ENCODE results near the gene ZFX.

ZFX gene

GRCh38 chrX:24201216-24201615 lies 51.7 kb downstream of the ZFX start:
- H3K9me3 ChIP-seq (ENCODE audit: control insufficient read depth, insufficient read depth, low read length) = no peaks in the 10 kb centered on the region
- no peaks in the 10 kb centered on the region; the same call in 1 of the 2 replicates for H3K36me3 ChIP-seq (ENCODE audit: insufficient read depth, low read length)
- no peaks in the 10 kb centered on the region for H3K4me1 ChIP-seq (ENCODE audit: insufficient read depth, low read length)

GRCh38 chrX:24202465-24203031 lies 53.0 kb downstream of the ZFX start:
- no peaks in the 10 kb centered on the region for H3K4me1 ChIP-seq (ENCODE audit: insufficient read depth, low read length)
- H3K9ac ChIP-seq (ENCODE audit: low read depth, low read length) = no peak overlapping the region
- H3K9me3 ChIP-seq (ENCODE audit: control insufficient read depth, insufficient read depth, low read length) = no peaks in the 10 kb centered on the region
- no peaks in the 10 kb centered on the region; the same call in 1 of the 2 replicates for H3K36me3 ChIP-seq (ENCODE audit: insufficient read depth, low read length)

More at GRCh38 chrX:24201216-24201615, 51.7 kb downstream of the ZFX start:
- no peak overlapping the region for H3K9ac ChIP-seq (ENCODE audit: low read depth, low read length)

GRCh38 chrX:24203072-24203808 lies 53.7 kb downstream of the ZFX start:
- Histone ChIP-seq H3K9me3 (ENCODE audit: control insufficient read depth, insufficient read depth, low read length) (no peaks in the 10 kb centered on the region), H3K4me1 (ENCODE audit: insufficient read depth, low read length) (no peaks in the 10 kb centered on the region), H3K9ac (ENCODE audit: low read depth, low read length) (no peak overlapping the region), H3K36me3 (ENCODE audit: insufficient read depth, low read length) (no peaks in the 10 kb centered on the region; the same call in 1 of the 2 replicates)

- Histone ChIP-seq H3K4me1 (ENCODE audit: insufficient read depth, low read length) (no peaks in the 10 kb centered on the region), H3K9ac (ENCODE audit: low read depth, low read length) (no peak overlapping the region)
Measured at GRCh38 chrX:24204331-24204730, 54.8 kb downstream of the ZFX start.

GRCh38 chrX:24204958-24205357 lies 55.4 kb downstream of the ZFX start:
- Histone ChIP-seq H3K36me3 (ENCODE audit: insufficient read depth, low read length) (peaks cover 7% of the 10 kb centered on the region; the same call in 1 of the 2 replicates), H3K4me1 (ENCODE audit: insufficient read depth, low read length) (no peaks in the 10 kb centered on the region), H3K9me3 (ENCODE audit: control insufficient read depth, insufficient read depth, low read length) (no peaks in the 10 kb centered on the region), H3K9ac (ENCODE audit: low read depth, low read length) (no peak overlapping the region)

More at GRCh38 chrX:24204331-24204730, 54.8 kb downstream of the ZFX start:
- Histone ChIP-seq H3K9me3 (ENCODE audit: control insufficient read depth, insufficient read depth, low read length) (no peaks in the 10 kb centered on the region), H3K36me3 (ENCODE audit: insufficient read depth, low read length) (peaks cover 6% of the 10 kb centered on the region; the same call in 1 of the 2 replicates)

GRCh38 chrX:24207826-24208225 lies 58.3 kb downstream of the ZFX start:
- Histone ChIP-seq H3K4me1 (ENCODE audit: insufficient read depth, low read length) (no peaks in the 10 kb centered on the region), H3K36me3 (ENCODE audit: insufficient read depth, low read length) (peaks cover 22% of the 10 kb centered on the region), H3K9me3 (ENCODE audit: control insufficient read depth, insufficient read depth, low read length) (no peaks in the 10 kb centered on the region), H3K9ac (ENCODE audit: low read depth, low read length) (no peak overlapping the region)

- no peaks in the 10 kb centered on the region for H3K4me1 ChIP-seq (ENCODE audit: insufficient read depth, low read length)
- H3K9ac ChIP-seq (ENCODE audit: low read depth, low read length) = no peak overlapping the region
- no peaks in the 10 kb centered on the region for H3K9me3 ChIP-seq (ENCODE audit: control insufficient read depth, insufficient read depth, low read length)
- H3K36me3 ChIP-seq (ENCODE audit: insufficient read depth, low read length) = peaks cover 22% of the 10 kb centered on the region
Measured at GRCh38 chrX:24208496-24209240, 59.1 kb downstream of the ZFX start.

- Histone ChIP-seq H3K4me1 (ENCODE audit: insufficient read depth, low read length) (peaks cover 5% of the 10 kb centered on the region; the same call in 1 of the 2 replicates), H3K9me3 (ENCODE audit: control insufficient read depth, insufficient read depth, low read length) (no peaks in the 10 kb centered on the region), H3K9ac (ENCODE audit: low read depth, low read length) (no peak overlapping the region), H3K36me3 (ENCODE audit: insufficient read depth, low read length) (peaks cover 22% of the 10 kb centered on the region)
Measured at GRCh38 chrX:24210190-24210589, 60.7 kb downstream of the ZFX start.

GRCh38 chrX:24214568-24214967 lies 65.0 kb downstream of the ZFX start:
- Histone ChIP-seq H3K4me1 (ENCODE audit: insufficient read depth, low read length) (peaks cover 14% of the 10 kb centered on the region; the same call in 1 of the 2 replicates), H3K9me3 (ENCODE audit: control insufficient read depth, insufficient read depth, low read length) (no peaks in the 10 kb centered on the region), H3K9ac (ENCODE audit: low read depth, low read length) (no peak overlapping the region), H3K36me3 (ENCODE audit: insufficient read depth, low read length) (peaks cover 16% of the 10 kb centered on the region)

- no peak overlapping the region for H3K9ac ChIP-seq (ENCODE audit: low read depth, low read length)
- peaks cover 12% of the 10 kb centered on the region for H3K36me3 ChIP-seq (ENCODE audit: insufficient read depth, low read length)
- peaks cover 14% of the 10 kb centered on the region; the same call in 1 of the 2 replicates for H3K4me1 ChIP-seq (ENCODE audit: insufficient read depth, low read length)
Measured at GRCh38 chrX:24215272-24215671, 65.7 kb downstream of the ZFX start.

GRCh38 chrX:24216037-24216436 lies 66.5 kb downstream of the ZFX start:
- Histone ChIP-seq H3K9ac (ENCODE audit: low read depth, low read length) (no peak overlapping the region), H3K4me1 (ENCODE audit: insufficient read depth, low read length) (peaks cover 14% of the 10 kb centered on the region; the same call in 1 of the 2 replicates), H3K36me3 (ENCODE audit: insufficient read depth, low read length) (peaks cover 4% of the 10 kb centered on the region), H3K9me3 (ENCODE audit: control insufficient read depth, insufficient read depth, low read length) (no peaks in the 10 kb centered on the region)

More at GRCh38 chrX:24215272-24215671, 65.7 kb downstream of the ZFX start:
- H3K9me3 ChIP-seq (ENCODE audit: control insufficient read depth, insufficient read depth, low read length) = no peaks in the 10 kb centered on the region

- Histone ChIP-seq H3K4me1 (ENCODE audit: insufficient read depth, low read length) (peaks cover 14% of the 10 kb centered on the region; the same call in 1 of the 2 replicates), H3K9me3 (ENCODE audit: control insufficient read depth, insufficient read depth, low read length) (no peaks in the 10 kb centered on the region), H3K9ac (ENCODE audit: low read depth, low read length) (no peak overlapping the region), H3K36me3 (ENCODE audit: insufficient read depth, low read length) (peaks cover under 1% of the 10 kb centered on the region; the same call in 1 of the 2 replicates)
Measured at GRCh38 chrX:24216827-24217226, 67.3 kb downstream of the ZFX start.

- no peaks in the 10 kb centered on the region for H3K36me3 ChIP-seq (ENCODE audit: insufficient read depth, low read length)
Measured at GRCh38 chrX:24219320-24219719, 69.8 kb downstream of the ZFX start.

GRCh38 chrX:24221872-24222271 lies 72.3 kb downstream of the ZFX start:
- Histone ChIP-seq H3K36me3 (ENCODE audit: insufficient read depth, low read length) (no peaks in the 10 kb centered on the region), H3K4me1 (ENCODE audit: insufficient read depth, low read length) (no peaks in the 10 kb centered on the region), H3K9ac (ENCODE audit: low read depth, low read length) (no peak overlapping the region), H3K9me3 (ENCODE audit: control insufficient read depth, insufficient read depth, low read length) (peaks cover 3% of the 10 kb centered on the region; the same call in 1 of the 2 replicates)

More at GRCh38 chrX:24219320-24219719, 69.8 kb downstream of the ZFX start:
- no peak overlapping the region for H3K9ac ChIP-seq (ENCODE audit: low read depth, low read length)
- peaks cover 14% of the 10 kb centered on the region; the same call in 1 of the 2 replicates for H3K4me1 ChIP-seq (ENCODE audit: insufficient read depth, low read length)
- H3K9me3 ChIP-seq (ENCODE audit: control insufficient read depth, insufficient read depth, low read length) = no peaks in the 10 kb centered on the region

Data from ES-I3 (cell line).